Glomerular endothelial cell (primary cell): ENCODE data around the gene PTPRN2. TPM values are rescaled to one million over a fixed set of nuclear protein-coding genes. Genes with fewer than 3 reads are reported as not detected.
"Not testable (repeated sequence)": the region's sequence is repeated elsewhere in the genome, so short reads cannot be mapped to it uniquely, and the experiment has no call there.

Experiments
- DNase-seq: peaks from one replicate; pipeline ENCODE4 v3.0.0-alpha.2; 2011; ENCODE audit warnings: low read depth, low spot score; ENCODE audit errors: extremely low read depth
- total RNA-seq: library from RNA; depleted of rRNA; stranded (reverse); fragments of >200 nt; gene quantifications from 2 replicates; pipeline ENCODE4 v1.2.3, GENCODE V29; 2015

PTPRN2 gene
- total RNA-seq, 1 donor from 2014 or later: 10.0 TPM

DNA sequence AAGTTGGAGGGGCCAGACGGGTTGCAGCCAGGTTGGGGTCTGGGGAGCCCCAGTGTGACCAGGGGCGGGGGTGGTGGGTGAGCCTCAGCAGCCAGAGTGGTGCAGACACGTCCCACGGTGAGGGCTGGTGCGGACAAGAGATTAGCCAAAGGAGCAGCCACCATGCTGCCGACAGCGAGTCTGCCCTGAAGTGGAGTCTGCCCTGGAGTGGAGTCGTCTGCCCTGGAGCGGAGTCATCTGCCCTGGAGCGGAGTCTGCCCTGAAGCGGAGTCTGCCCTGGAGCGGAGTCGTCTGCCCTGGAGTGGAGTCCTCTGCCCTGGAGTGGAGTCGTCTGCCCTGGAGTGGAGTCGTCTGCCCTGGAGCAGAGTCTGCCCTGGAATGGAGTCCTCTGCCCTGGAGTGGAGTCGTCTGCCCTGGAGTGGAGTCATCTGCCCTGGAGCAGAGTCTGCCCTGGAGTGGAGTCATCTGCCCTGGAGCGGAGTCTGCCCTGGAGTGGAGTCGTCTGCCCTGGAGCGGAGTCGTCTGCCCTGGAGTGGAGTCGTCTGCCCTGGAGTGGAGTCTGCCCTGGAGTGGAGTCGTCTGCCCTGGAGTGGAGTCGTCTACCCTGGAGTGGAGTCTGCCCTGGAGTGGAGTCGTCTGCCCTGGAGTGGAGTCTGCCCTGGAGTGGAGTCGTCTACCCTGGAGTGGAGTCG is 64.3 kb downstream of the PTPRN2 start:
- DNase-seq: not testable (repeated sequence)

DNA sequence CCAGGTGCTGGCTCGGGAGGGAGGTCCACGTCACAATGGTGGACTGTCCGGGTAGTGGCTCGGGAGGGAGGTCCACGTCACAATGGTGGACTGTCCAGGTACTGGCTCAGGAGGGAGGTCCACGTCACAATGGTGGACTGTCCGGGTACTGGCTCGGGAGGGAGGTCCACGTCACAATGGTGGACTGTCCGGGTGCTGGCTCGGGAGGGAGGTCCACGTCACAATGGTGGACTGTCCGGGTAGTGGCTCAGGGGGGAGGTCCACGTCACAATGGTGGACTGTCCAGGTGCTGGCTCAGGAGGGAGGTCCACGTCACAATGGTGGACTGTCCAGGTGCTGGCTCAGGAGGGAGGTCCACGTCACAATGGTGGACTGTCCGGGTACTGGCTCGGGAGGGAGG is 65.8 kb downstream of the PTPRN2 start:
- not testable (repeated sequence) for DNase-seq

DNA sequence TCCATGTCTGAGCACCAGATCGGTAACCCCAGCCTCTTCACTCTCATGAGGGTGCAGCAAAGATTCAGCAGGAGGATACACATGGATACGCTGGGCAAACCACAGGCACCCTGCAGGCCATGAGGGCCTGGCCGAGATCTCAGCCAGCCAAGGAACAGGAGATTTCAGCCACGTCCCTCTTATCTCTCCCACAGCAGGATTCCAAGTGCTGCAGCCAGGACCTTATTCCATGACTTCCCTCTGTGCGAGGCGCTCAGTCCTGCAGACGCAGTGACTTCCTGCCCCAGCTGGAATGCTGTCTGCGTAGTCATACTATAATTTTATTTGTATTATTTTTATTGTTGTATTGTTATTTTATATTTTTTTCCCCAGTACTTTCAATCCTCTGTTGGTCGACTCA is 66.8 kb downstream of the PTPRN2 start:
- no peak for DNase-seq

DNA sequence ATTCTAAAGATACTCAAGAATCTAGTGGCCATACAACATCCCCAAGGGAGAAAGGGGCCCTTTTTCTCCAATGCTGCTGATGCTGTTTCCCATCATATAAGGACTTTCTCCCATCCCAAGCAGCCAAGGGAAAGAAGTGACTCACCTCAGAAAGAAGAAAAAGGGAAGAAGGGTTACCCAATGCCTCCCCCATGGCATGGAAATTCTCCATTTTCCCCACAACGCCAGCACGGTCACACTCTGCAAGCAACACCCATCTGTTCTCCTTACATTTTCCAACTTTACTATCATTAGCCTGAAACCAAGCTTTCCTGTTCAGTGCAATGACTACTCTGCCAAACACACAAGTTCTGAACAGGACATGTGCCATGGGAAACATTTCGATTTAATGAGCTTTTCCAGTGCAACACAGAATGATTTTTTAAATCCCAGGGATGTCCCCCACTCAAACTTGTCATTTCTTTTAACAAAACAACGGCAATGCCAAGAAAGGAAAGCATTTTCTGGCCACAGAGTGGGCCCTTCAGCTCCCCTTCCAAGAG is 67.9 kb downstream of the PTPRN2 start:
- DNase-seq: no peak

DNA sequence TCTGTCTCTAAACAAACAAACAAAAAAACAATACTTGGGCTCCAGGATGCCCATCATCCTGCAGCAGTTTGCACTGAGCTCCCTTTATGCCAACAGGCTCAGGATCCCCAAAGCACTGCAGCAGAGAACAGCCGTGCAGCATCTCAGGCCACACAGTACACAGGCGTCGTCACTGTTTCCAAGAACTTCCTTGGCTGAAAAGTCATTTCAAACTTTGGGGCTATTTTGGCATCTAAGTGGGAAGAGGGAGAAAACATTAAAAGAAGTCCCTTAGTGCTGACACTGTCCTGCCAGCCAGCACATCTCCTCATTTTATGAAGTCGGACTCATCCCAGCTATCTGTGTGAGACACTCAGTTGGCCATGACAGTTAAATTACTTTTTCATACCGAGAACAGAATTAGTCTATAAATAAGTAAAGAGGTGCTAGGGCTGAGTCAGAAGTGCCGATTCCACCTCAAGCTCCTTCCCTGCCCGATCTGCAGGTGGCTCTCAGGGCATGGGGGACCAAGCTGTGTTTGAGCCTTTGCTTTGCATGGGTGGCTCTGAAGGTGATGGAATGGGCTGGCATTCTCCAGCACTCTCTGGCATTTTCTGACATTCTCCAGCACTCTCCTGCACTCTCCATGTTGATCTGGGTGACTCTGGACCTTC is 68.5 kb downstream of the PTPRN2 start:
- no peak for DNase-seq

DNA sequence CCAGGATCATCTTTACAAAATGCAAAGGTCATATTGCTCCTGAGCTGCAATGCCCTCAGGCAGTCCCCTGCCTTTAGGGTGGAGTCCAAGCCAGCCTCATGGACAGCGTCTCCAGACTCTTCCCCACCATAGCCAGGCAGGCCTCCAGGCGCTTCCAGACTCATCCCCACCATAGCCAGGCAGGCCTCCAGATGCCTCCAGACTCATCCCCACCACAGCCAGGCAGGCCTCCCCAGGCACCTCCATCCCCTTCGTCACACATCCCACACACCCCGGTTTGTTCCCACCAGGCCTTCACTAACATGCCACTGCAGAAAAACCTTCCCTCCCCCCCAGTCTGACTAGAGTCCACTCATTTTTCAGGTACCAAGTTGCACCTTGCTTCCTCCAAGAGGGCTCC is 70.1 kb downstream of the PTPRN2 start:
- DNase-seq: no peak

DNA sequence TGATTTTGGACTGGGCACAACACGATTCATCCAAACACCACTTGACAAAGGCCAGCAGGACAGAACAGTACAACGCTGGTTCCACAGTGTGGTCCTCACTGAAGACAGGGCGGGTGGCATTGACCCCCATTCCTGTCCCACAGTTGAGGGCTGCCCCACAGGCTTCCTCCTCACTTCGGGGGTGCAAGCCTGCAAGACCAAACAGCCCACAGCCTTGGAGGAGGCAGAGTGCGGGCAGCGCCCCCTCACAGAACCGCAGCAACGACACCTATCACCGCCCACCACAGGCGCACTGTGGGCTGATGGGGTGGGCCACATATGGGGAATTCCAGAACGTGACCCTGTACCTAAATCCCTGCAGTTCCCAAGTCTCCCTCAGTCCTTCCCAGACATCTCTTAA is 70.6 kb downstream of the PTPRN2 start:
- no peak for DNase-seq

DNA sequence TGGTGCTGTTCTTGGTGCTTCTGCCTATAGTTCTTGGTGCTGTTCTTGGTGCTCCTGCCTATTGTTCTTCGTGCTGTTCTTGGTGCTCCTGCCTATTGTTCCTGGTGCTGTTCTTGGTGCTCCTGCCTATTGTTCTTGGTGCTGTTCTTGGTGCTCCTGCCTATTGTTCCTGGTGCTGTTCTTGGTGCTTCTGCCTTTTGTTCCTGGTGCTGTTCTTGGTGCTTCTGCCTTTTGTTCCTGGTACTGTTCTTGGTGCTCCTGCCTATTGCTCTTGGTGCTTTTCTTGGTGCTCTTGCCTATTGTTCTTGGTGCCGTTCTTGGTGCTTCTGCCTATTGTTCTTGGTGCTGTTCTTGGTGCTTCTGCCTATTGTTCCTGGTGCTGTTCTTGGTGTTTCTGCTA is 71.1 kb downstream of the PTPRN2 start:
- DNase-seq: no peak

DNA sequence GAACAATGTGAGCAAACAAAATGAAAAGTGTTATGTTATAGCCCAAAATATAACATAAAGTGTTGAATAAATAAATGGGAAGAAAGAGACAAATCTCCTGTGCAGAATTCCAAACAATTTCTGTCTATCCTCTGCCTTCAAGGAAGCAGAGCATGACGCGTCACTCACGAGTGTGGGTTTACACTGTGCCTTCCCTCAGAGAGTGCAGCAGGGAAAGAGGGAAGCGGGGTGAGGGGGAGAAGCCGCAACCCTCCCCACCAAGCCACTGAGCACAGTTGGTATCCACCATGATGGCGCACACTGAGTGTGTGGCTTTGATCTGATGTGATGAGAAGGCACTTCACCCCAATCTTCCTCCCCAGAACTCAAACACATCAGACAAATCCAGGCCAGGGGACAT is 74.8 kb downstream of the PTPRN2 start:
- no peak for DNase-seq

DNA sequence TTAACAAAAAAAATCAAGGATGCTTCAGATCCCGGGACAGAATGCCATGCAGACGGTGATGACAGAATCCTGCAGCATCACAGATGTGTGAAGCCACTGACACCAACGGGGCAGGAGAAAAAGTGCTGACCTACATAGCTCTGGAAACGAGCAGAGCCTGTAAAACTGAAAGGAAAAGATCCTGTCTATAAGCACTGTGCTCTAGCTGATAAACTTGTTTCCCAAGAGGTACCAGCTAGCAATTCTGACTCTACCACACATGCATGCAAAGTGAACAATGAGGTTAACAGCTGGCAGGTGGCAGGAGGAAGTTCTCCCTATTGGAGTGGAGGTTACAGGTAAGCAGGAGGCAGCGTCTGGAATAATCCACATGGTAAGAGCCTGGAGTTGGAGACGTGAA is 75.6 kb downstream of the PTPRN2 start:
- DNase-seq: no peak

DNA sequence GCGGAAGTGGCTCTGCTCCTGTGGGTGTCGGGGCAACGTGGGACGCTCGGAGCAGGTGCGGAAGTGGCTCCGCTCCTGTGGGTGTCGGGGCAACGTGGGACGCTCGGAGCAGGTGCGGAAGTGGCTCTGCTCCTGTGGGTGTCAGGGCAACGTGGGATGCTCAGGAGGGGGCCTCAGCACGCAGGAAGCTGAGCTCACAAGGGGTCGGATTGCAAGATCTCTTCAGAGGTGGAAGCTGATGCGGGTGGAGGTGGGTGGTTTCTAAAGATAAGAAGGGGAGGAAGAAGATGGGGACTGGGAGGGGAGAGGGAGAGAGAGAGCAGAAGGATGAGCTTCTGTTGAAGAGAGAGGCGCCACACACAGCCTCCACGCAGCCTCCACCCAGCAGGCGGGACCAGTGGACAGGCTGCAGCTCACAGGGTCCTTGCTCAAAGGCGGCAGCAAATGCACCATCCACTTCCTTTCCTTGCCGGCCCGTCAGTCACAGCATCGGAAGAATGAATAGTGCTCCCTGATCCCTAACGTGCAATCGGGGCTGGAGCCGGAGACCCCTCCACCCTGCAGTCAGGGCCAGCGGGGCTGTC is 78.7 kb downstream of the PTPRN2 start:
- DNase-seq: no peak

DNA sequence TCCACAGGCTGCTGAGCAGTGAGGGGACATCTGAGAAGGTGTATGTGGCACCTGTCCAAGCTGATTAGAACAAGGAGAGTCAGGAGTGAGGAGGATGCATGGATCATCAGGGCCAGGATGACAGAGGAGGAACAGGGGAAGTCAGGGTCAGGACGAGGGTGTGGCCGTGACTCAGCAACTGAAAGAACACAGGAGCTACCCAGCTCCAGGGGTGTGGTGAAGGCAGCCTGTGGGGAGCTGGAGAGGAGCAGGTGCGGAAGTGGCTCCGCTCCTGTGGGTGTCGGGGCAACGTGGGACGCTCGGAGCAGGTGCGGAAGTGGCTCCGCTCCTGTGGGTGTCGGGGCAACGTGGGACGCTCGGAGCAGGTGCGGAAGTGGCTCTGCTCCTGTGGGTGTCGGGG is 79.3 kb downstream of the PTPRN2 start:
- not testable (repeated sequence) for DNase-seq

DNA sequence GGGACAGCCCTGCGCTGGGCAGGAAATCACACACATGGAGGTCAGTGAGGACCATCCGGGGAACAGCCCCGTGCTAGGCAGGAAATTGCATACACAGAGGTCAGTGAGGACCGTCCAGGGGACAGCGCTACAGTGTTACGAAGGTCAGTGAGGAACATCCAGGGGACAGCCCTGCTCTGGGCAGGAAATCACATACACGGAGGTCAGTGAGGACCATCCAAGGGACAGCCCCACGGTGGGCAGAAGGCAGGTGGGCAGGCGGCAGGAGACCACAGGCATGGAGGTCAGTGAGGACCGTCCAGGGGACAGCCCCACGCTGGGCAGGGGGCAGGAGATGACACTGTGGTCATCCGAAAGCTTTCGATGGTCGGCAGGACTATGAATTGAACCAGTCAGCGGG is 79.7 kb downstream of the PTPRN2 start:
- DNase-seq: no peak

DNA sequence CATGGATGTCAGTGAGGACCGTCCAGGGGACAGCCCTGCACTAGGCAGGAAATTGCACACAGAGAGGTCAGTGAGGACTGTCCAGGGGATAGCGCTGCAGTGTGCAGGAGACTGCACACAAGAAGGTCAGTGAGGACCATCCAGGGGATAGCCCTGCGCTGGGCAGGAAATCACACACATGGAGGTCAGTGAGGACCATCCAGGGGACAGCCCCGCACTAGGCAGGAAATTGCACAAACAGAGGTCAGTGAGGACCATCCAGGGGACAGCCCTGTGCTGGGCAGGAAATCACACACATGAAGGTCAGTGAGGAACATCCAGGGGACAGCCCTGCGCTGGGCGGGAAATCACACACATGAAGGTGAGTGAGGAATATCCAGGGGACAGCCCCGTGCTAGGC is 80.4 kb downstream of the PTPRN2 start:
- not testable (repeated sequence) for DNase-seq

DNA sequence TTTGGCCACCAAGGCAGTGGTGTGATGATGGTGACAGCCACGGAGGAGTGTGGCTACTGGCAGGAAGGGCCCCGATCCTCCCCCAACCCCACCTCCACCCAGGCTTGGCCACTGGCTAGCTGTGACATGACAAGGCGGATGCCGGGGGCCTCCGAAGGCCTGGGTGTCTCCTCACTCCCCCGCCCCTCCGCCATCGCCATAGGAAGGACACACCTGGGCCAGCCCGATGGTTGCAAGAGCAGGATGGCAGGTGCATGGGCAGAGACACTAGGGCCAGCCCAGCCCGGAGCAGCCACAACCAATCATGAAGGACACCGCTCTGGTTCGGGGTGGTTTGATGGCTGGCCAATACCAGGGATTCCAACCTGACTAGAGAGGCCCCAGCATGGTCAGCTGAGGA is 81.0 kb downstream of the PTPRN2 start:
- DNase-seq: no peak

DNA sequence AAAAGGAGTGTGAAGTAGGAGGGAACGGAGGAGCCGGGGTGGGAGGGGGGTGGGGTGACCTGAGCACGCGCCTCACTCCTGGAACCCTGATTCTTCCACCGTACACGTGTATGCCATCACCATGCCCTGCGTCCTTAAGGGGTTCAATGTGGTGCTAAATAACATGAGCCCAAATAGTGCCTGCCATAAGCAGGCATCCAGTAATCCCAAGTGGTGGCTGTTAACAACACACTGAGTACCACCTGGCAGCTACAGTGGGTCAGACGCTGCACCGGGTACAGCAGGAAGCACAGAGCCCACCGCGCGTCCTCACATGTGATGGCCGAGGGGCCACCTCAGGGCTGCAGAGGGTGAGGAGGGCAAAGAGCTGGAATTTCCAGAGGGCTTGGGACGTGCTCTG is 81.9 kb downstream of the PTPRN2 start:
- DNase-seq: no peak

DNA sequence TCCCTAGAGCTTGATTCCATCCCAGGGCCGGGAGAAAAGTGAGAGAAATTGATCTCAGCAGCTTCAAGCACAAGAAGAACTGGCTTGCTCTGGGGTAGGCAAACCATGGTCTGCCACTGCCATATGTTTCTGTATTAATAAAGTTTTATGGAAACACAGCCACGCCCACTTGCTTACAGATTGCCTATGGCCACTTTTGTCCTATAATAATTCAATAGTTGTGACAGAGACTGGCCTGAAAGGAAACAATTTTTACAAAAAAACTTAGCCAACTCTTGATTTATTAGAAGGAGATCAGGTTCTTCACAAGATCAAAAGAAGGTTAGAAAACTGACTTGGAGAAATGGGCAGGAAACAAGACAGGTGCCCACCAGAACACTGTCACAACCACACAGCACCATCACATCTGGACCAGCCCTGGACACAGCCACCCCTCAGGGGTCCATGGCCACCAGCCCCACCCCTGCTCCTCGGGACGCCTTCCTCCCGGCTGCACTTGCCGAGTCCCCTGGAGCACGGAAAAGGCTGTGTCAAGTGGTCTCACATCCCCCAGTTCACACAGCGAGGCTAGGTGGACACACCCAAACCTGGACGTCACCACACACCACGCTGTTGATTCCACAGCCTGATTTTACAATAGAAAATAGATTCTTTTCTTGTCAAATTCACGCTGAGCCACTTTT is 85.4 kb downstream of the PTPRN2 start:
- no peak for DNase-seq

DNA sequence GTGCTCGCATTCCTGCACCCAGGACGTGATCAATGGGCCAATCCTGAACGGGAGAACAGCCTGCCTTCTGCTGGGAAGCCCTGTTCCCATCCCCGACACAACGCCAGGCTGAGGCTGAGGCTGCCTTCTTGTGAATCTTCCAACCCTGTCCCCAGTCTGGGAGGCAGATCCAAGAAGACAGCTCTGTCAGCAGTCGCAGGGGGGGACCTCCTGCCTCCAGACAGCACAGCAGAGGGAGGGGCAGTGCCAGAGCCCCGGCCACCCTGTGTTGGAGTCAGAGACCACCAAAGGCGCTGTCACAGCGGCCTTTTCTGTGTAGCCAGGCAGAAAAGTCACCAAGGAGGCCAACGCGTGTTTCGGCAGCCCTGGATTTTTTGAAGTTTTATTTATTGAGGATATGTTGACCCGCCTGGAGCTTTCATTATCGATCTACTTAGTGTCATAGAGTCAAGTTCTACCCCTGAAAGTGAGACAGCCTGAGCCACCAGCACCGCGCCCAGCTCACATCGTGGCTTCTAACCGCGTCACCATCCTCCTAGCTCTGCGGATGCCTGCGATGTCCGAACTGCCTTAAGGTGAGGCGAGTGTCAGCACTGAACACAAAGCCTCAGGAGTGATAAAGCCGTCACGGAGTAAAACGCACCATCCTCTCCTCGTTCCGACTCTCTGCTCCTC is 86.1 kb downstream of the PTPRN2 start:
- no peak for DNase-seq

DNA sequence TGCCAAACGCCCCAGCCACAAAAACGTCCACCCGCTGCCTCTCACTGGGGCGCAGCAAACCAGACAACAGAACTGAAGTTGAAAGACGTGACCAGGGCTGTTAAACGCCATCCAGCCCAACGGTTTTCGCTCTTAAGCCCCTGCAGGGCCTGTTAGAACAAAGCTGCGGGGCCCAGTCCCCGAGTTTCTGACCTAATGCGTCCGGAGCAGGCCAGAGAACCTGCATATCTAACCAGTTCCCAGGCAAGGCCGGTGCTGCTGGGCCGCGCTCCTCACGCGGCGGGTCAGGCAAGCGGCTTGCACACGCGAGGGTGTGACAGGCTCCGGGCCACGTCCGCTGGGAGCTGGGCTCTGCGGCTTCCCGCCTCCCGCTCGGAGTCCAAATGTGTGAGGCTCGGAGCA is 87.0 kb downstream of the PTPRN2 start:
- DNase-seq: no peak

DNA sequence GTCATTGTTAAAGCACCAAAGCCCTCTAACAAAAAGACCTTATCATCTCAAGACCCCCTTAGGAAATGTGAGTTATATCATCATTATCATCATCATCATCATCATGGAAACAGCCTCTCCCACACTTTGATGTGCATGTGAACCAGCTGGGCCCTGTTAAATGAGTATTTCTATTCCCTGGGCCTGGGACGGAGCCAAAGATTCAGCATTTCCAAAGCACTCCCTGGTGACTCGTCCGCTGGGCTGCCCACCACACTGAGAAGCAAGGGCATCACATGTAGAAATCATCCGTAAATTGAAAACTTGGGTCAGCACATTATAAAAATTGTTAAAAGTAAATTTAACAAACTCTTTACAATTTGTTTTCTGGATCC is 88.6 kb downstream of the PTPRN2 start:
- no peak for DNase-seq
